K562 (cell line): Measurements from ENCODE around the gene MYB. TPM values are rescaled to one million over a fixed set of nuclear protein-coding genes. Genes with fewer than 3 reads are reported as not detected.

Source experiments
- CBX8 ChIP-seq: fragments of 200-600 bp; sonication (generic); IDR thresholded peaks from 2 replicates; pipeline ENCODE4 v1.6.1; 2012; ENCODE audit warnings: borderline replicate concordance, mixed run types, low read depth, mild to moderate bottlenecking, moderate library complexity, mixed read lengths, low read length, control low read depth, inconsistent platforms; ENCODE audit not compliant: poor library complexity, severe bottlenecking; ENCODE audit errors: extremely low read depth
- CHD2 ChIP-seq: IDR thresholded peaks from 2 replicates; pipeline ENCODE4 v1.6.1; 2011; ENCODE audit warnings: low read depth, low read length
- DPF2 ChIP-seq: fragments of 450-650 bp; IDR thresholded peaks from 2 replicates; pipeline ENCODE4 v1.6.1; 2016
- EP300 ChIP-seq: IDR thresholded peaks from 2 replicates; pipeline ENCODE4 v1.6.1; 2012; ENCODE audit warnings: low read length, improper control_type of control experiment
- HDGF ChIP-seq: fragments of 450-650 bp; IDR thresholded peaks from 2 replicates; pipeline ENCODE4 v1.6.1; 2016
- IFI16 ChIP-seq: fragments of 250-450 bp; sonication (Bioruptor Pico); IDR thresholded peaks from 2 replicates; pipeline ENCODE4 v2.1.2; 2022; ENCODE audit warnings: mild to moderate bottlenecking, inconsistent platforms
- MAFG ChIP-seq: fragments of 450-650 bp; conservative IDR thresholded peaks from 2 replicates; pipeline ENCODE4 v1.6.1; 2016; ENCODE audit warnings: missing genetic modification characterization, missing compliant biosample characterization
- MIER1 ChIP-seq: fragments of 450-650 bp; IDR thresholded peaks from 2 replicates; pipeline ENCODE4 v1.6.1; 2016; ENCODE audit warnings: antibody characterized with exemption, mild to moderate bottlenecking, low read depth
- MTA3 ChIP-seq: fragments of 450-650 bp; formaldehyde crosslinking; IDR thresholded peaks from 2 replicates; pipeline ENCODE4 v1.6.1; 2017; ENCODE audit warnings: mild to moderate bottlenecking, borderline replicate concordance
- MYBL2 ChIP-seq, 2 experiments: fragments of 450-650 bp in 1 of 2; sonication (generic) in 1 of 2; formaldehyde crosslinking in 1 of 2; IDR thresholded peaks; 2 replicates each; pipeline versions ENCODE4 v1.6.1 to v1.8.1; 2017 to 2022; ENCODE audit warnings: borderline replicate concordance in 1 of 2, inconsistent platforms in 1 of 2, low read depth in 1 of 2, mild to moderate bottlenecking in 1 of 2, missing genetic modification reagents in 1 of 2, moderate library complexity in 1 of 2
- MYC ChIP-seq, 2 experiments: fragments of 250-450 bp in 1 of 2; sonication (Bioruptor Pico) in 1 of 2; IDR thresholded peaks; 2 replicates each; pipeline versions ENCODE4 v1.5.1 to v1.6.1; 2012 to 2021; ENCODE audit warnings: low read depth in 2 of 2, borderline replicate concordance in 1 of 2, improper control_type of control experiment in 1 of 2, low read length in 1 of 2, mild to moderate bottlenecking in 1 of 2, moderate library complexity in 1 of 2
- NFRKB ChIP-seq: fragments of 450-650 bp; IDR thresholded peaks from 2 replicates; pipeline ENCODE4 v1.6.1; 2016; ENCODE audit warnings: low read depth
- OTX1 ChIP-seq: fragments of 450-650 bp; formaldehyde crosslinking; IDR thresholded peaks from 2 replicates; pipeline ENCODE4 v1.4.0; 2022; ENCODE audit warnings: mild to moderate bottlenecking
- SMAD4 ChIP-seq: fragments of 250-450 bp; sonication (Bioruptor Pico); conservative IDR thresholded peaks from 2 replicates; pipeline ENCODE4 v1.8.0; 2021; ENCODE audit warnings: inconsistent platforms, mild to moderate bottlenecking, moderate library complexity
- SP2 ChIP-seq: IDR thresholded peaks from 2 replicates; pipeline ENCODE4 v1.6.1; 2011; ENCODE audit warnings: mild to moderate bottlenecking, low read depth, low read length, moderate library complexity; ENCODE audit not compliant: poor library complexity, severe bottlenecking; ENCODE audit errors: extremely low read depth
- U2AF1 ChIP-seq: fragments of 200-400 bp; formaldehyde crosslinking; optimal IDR thresholded peaks from 2 replicates; pipeline ENCODE3; 2017; ENCODE audit warnings: mild to moderate bottlenecking, low read depth, low read length, moderate library complexity
- ZFP36 ChIP-seq: fragments of 150-350 bp; IDR thresholded peaks from 2 replicates; pipeline ENCODE4 v1.6.1; 2018; ENCODE audit warnings: low read length, low read depth; ENCODE audit not compliant: partially characterized antibody
- ZNF24 ChIP-seq: fragments of 450-650 bp; IDR thresholded peaks from 2 replicates; pipeline ENCODE4 v1.6.1; 2016
- ZNF589 ChIP-seq: fragments of 200-800 bp; sonication (Bioruptor generic); IDR thresholded peaks from 2 replicates; pipeline ENCODE4 v1.6.1; 2016; ENCODE audit warnings: low read depth, missing genetic modification characterization, missing compliant biosample characterization
- ZNF766 ChIP-seq: fragments of 200-800 bp; sonication (Bioruptor generic); conservative IDR thresholded peaks from 2 replicates; pipeline ENCODE4 v1.6.1; 2016; ENCODE audit warnings: missing genetic modification characterization, missing compliant biosample characterization
- polyA plus RNA-seq, 8 experiments: library from polyadenylated mRNA; depleted of rRNA in 4 of 8; stranded (reverse) in 5 of 8; unstranded in 3 of 8; fragments of >200 nt; fragmentation: Nextera tagmentation in 2 of 8; fragmentation: Illumina TruSeq in 1 of 8; extraction: Ambion mirVana in 2 of 8; extraction: Trizol in 1 of 8; gene quantifications; 2 replicates each; pipeline versions ENCODE4 v1.2.1 to v1.2.3, GENCODE V29; 2011 to 2014; ENCODE audit warnings: inconsistent platforms in 1 of 8, missing spikeins in 1 of 8
- total RNA-seq, 7 experiments: library from RNA; depleted of rRNA in 6 of 7; stranded (reverse); fragments of >200 nt in 6 of 7; fragmentation: Illumina TruSeq in 2 of 7; extraction: Trizol in 2 of 7; gene quantifications; 2 replicates each; pipeline versions ENCODE4 v1.2.1 to v1.2.3, GENCODE V29; 2011 to 2021; ENCODE audit warnings: low replicate concordance in 1 of 7
- TF ChIP-seq, protein P1 (sequence below): sonication (generic); formaldehyde crosslinking; IDR thresholded peaks from 2 replicates; pipeline ENCODE4 v1.8.1; 2023; ENCODE audit warnings: mild to moderate bottlenecking, missing genetic modification reagents, moderate library complexity
- TF ChIP-seq, protein P2 (sequence below), 2 experiments: fragments of 250-450 bp in 1 of 2; fragments of 450-650 bp in 1 of 2; sonication (Bioruptor Pico) in 1 of 2; IDR thresholded peaks; 2 replicates each; pipeline versions ENCODE4 v1.6.1 to v1.8.0; 2016 to 2021; ENCODE audit warnings: mild to moderate bottlenecking in 2 of 2, moderate library complexity in 2 of 2, missing compliant biosample characterization in 1 of 2, missing genetic modification characterization in 1 of 2
- TF ChIP-seq, protein P3 (sequence below): sonication (generic); IDR thresholded peaks from 2 replicates; pipeline ENCODE4 v1.6.1; 2016
- TF ChIP-seq, protein P4 (sequence below): sonication (generic); formaldehyde crosslinking; IDR thresholded peaks from 2 replicates; pipeline ENCODE4 v1.8.0; 2023; ENCODE audit warnings: mild to moderate bottlenecking, missing genetic modification reagents

The MYB gene
- total and polyA plus RNA-seq, 9 of the 15 experiments (the other 6 are each of a cell fraction or from before 2014, with no cell fraction given), result 35.8 to 218 (median 140) TPM

DNA sequence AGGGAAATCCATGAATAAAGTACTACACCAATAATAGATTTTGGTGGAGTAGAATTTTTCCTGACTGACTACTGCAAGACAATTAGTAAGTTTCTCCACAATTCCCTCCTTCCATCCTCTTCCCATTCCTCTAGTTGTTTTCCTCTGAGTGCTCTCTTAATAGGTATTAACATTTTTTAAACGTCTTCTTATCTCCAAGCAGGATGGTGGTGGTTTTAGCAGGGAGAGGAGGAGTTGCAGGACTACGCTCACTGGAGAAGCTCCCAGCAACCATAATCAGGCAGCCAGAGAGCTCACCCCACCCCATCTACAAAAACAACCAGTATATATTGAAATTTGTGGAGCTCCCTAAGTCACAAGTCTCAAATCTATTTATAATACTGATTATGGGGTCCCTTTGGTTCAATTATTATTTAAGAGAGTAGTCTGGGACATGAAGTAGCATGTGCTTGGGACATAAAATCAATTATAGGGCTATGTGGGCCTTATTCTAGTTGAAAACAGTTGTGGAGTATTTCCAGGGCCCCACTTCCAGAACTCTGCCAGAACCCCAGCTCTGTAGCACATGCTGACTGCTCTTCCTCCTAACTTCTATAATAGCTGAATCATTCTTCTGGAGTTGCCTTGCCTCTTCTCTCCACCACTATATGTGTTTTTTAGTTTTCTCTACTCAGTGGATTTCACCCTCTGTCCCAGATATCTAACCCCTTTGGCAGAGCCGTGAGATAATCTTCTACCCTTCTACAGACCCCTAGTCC, 49.8 kb downstream of the MYB start (continued):
- no peak for TF ChIP-seq IFI16 (CRISPR knock-in tag)
- TF ChIP-seq, protein P1, sequence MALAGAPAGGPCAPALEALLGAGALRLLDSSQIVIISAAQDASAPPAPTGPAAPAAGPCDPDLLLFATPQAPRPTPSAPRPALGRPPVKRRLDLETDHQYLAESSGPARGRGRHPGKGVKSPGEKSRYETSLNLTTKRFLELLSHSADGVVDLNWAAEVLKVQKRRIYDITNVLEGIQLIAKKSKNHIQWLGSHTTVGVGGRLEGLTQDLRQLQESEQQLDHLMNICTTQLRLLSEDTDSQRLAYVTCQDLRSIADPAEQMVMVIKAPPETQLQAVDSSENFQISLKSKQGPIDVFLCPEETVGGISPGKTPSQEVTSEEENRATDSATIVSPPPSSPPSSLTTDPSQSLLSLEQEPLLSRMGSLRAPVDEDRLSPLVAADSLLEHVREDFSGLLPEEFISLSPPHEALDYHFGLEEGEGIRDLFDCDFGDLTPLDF (CRISPR knock-in tag), result no peak
- TF ChIP-seq ZNF24, result no peak
- no peak for TF ChIP-seq HDGF
- TF ChIP-seq ZFP36, result no peak
- peak; percentile 80 for TF ChIP-seq NFRKB
- TF ChIP-seq OTX1 (CRISPR knock-in tag), result no peak
- TF ChIP-seq ZNF589 (CRISPR knock-in tag), result peak; percentile 64
- TF ChIP-seq MYC (IDR thresholded peaks at IDR 0.05; ENCODE audit: low read depth, low read length), result peak; percentile 66; the same call in 1 of the 2 replicates
- TF ChIP-seq MYC (CRISPR knock-in tag; IDR thresholded peaks at IDR 0.05; ENCODE audit: borderline replicate concordance, low read depth), result no peak
- TF ChIP-seq SMAD4, result no peak
- TF ChIP-seq, protein P2, sequence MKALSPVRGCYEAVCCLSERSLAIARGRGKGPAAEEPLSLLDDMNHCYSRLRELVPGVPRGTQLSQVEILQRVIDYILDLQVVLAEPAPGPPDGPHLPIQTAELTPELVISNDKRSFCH (CRISPR knock-in tag; IDR thresholded peaks at IDR 0.05), result no peak
- TF ChIP-seq, protein P2 (tag; IDR thresholded peaks at IDR 0.05), result peak; percentile 18; the same call in 1 of the 2 replicates
- TF ChIP-seq MIER1, result 0 out of 2 replicates have a peak, but pooled peaks have one; percentile 8
- TF ChIP-seq EP300, result no peak
- no peak for TF ChIP-seq MTA3
- TF ChIP-seq, protein P3, sequence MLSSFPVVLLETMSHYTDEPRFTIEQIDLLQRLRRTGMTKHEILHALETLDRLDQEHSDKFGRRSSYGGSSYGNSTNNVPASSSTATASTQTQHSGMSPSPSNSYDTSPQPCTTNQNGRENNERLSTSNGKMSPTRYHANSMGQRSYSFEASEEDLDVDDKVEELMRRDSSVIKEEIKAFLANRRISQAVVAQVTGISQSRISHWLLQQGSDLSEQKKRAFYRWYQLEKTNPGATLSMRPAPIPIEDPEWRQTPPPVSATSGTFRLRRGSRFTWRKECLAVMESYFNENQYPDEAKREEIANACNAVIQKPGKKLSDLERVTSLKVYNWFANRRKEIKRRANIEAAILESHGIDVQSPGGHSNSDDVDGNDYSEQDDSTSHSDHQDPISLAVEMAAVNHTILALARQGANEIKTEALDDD, result no peak
- no peak for TF ChIP-seq CHD2
- TF ChIP-seq MAFG (tag), result peak; percentile 89
- no peak for TF ChIP-seq U2AF1
- peak; percentile 53; the same call in 1 of the 2 replicates for TF ChIP-seq DPF2
- TF ChIP-seq SP2, result no peak
- TF ChIP-seq MYBL2 (IDR thresholded peaks at IDR 0.05; ENCODE audit: low read depth), result no peak
- TF ChIP-seq MYBL2 (CRISPR knock-in tag; IDR thresholded peaks at IDR 0.05; ENCODE audit: borderline replicate concordance), result no peak
- TF ChIP-seq, protein P4, sequence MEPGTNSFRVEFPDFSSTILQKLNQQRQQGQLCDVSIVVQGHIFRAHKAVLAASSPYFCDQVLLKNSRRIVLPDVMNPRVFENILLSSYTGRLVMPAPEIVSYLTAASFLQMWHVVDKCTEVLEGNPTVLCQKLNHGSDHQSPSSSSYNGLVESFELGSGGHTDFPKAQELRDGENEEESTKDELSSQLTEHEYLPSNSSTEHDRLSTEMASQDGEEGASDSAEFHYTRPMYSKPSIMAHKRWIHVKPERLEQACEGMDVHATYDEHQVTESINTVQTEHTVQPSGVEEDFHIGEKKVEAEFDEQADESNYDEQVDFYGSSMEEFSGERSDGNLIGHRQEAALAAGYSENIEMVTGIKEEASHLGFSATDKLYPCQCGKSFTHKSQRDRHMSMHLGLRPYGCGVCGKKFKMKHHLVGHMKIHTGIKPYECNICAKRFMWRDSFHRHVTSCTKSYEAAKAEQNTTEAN (CRISPR knock-in tag), result no peak
- TF ChIP-seq CBX8, result no peak
- TF ChIP-seq ZNF766 (CRISPR knock-in tag), result peak; percentile 36; the same call in 1 of the 2 replicates
